SK-N-SH (cell line): ENCODE results near the gene MAP7D2. TPM values are rescaled to one million over a fixed set of nuclear protein-coding genes. Genes with fewer than 3 reads are reported as not detected.

Source experiments
- CTCF ChIA-PET: fragments of 300-600, 350-600 bp; formaldehyde crosslinking; extraction: SDS; loops from one replicate; lab custom pipeline; 2021; lab: Yijun Ruan, JAX
- POLR2A ChIA-PET: fragments of 350-600 bp; sonication (Branson Sonifier 250); formaldehyde crosslinking; extraction: SDS; loops from one replicate; lab custom pipeline; 2020; ENCODE audit warnings: antibody characterized with exemption, inconsistent platforms; lab: Yijun Ruan, JAX
- DNase-seq: peaks from one replicate; pipeline ENCODE4 v3.0.0; 2012
- H2AFZ ChIP-seq: fragments of 200-600 bp; sonication (generic); 2 replicates; pipeline ENCODE4 v1.8.1; 2016; ENCODE audit warnings: antibody characterized with exemption, mild to moderate bottlenecking, low read depth
- H3F3A ChIP-seq: fragments of 200-600 bp; sonication (generic); replicated peaks from 2 replicates; pipeline ENCODE3; 2016; ENCODE audit warnings: antibody characterized with exemption, mild to moderate bottlenecking; ENCODE audit not compliant: insufficient read depth
- H3K27ac ChIP-seq, 2 experiments: fragments of 200-500 bp in 1 of 2; fragments of 200-600 bp in 1 of 2; sonication (Bioruptor generic) in 1 of 2; sonication (generic), shearing (Covaris generic) in 1 of 2; 2 replicates each; pipeline versions ENCODE4 v1.5.1 to v1.6.1; 2014 to 2016; ENCODE audit warnings: low read depth in 2 of 2, inconsistent platforms in 1 of 2, low read length in 1 of 2, mild to moderate bottlenecking in 1 of 2, mixed read lengths in 1 of 2
- H3K27me3 ChIP-seq: fragments of 200-600 bp; sonication (generic), shearing (Covaris generic); 2 replicates; pipeline ENCODE4 v1.6.1; 2016; ENCODE audit warnings: mixed run types; ENCODE audit not compliant: insufficient read depth
- H3K36me3 ChIP-seq, 2 experiments: fragments of 200-500 bp in 1 of 2; fragments of 200-600 bp in 1 of 2; sonication (Bioruptor generic) in 1 of 2; sonication (generic) in 1 of 2; replicated peaks in 1 of 2; 2 replicates each; pipeline versions ENCODE3 to v1.5.1; 2014 to 2016; ENCODE audit warnings: low read length in 1 of 2, mild to moderate bottlenecking in 1 of 2; ENCODE audit not compliant: insufficient read depth in 2 of 2, control insufficient read depth in 1 of 2
- H3K4me1 ChIP-seq, 2 experiments: fragments of 200-500 bp in 1 of 2; fragments of 200-600 bp in 1 of 2; sonication (Bioruptor generic) in 1 of 2; sonication (generic), shearing (Covaris generic) in 1 of 2; 2 replicates each; pipeline versions ENCODE4 v1.5.1 to v1.6.1; 2014 to 2016; ENCODE audit warnings: low read depth in 1 of 2, low read length in 1 of 2, mixed run types in 1 of 2; ENCODE audit not compliant: insufficient read depth in 2 of 2, control insufficient read depth in 1 of 2
- H3K4me2 ChIP-seq: fragments of 200-600 bp; sonication (generic), shearing (Covaris generic); 2 replicates; pipeline ENCODE4 v1.6.1; 2017; ENCODE audit warnings: mixed run types
- H3K4me3 ChIP-seq, 2 experiments: fragments of 200-500 bp in 1 of 2; fragments of 200-600 bp in 1 of 2; sonication (Bioruptor generic) in 1 of 2; sonication (generic), shearing (Covaris generic) in 1 of 2; 2 replicates each; pipeline versions ENCODE4 v1.5.1 to v1.8.1; 2014 to 2016; ENCODE audit warnings: low read depth in 2 of 2, inconsistent platforms in 1 of 2, low read length in 1 of 2, mild to moderate bottlenecking in 1 of 2, mixed read lengths in 1 of 2, moderate library complexity in 1 of 2
- H3K79me2 ChIP-seq: fragments of 200-600 bp; sonication (generic); 2 replicates; pipeline ENCODE4 v1.8.1; 2017; ENCODE audit warnings: mild to moderate bottlenecking; ENCODE audit not compliant: insufficient read depth
- H3K9ac ChIP-seq: fragments of 200-600 bp; sonication (generic); 2 replicates; pipeline ENCODE4 v1.6.1; 2017; ENCODE audit warnings: mixed run types
- H3K9me2 ChIP-seq: fragments of 200-600 bp; sonication (generic); 2 replicates; pipeline ENCODE4 v1.6.1; 2017; ENCODE audit warnings: mixed run types
- H3K9me3 ChIP-seq: fragments of 200-600 bp; sonication (generic); 2 replicates; pipeline ENCODE4 v1.6.1; 2017; ENCODE audit warnings: mixed run types, mild to moderate bottlenecking, moderate library complexity
- H4K20me1 ChIP-seq: fragments of 200-600 bp; sonication (generic); 2 replicates; pipeline ENCODE4 v1.6.1; 2017; ENCODE audit warnings: mild to moderate bottlenecking, mixed run types; ENCODE audit not compliant: insufficient read depth
- CHD2 ChIP-seq: fragments of 150-350 bp; IDR thresholded peaks from 2 replicates; pipeline ENCODE4 v1.6.1; 2018; ENCODE audit warnings: low read length; ENCODE audit not compliant: partially characterized antibody
- ELF1 ChIP-seq: IDR thresholded peaks from 2 replicates; pipeline ENCODE4 v1.4.0; 2012
- EP300 ChIP-seq, 2 experiments: IDR thresholded peaks; 2 replicates each; pipeline versions ENCODE4 v1.4.0 to v1.6.1; 2012; ENCODE audit warnings: borderline replicate concordance in 1 of 2, low read depth in 1 of 2, low read length in 1 of 2
- EZH2phosphoT487 ChIP-seq: fragments of 200-600 bp; sonication (generic); IDR thresholded peaks from 2 replicates; pipeline ENCODE4 v1.6.1; 2017; ENCODE audit warnings: low read depth, mixed run types, mild to moderate bottlenecking, antibody characterized with exemption, moderate library complexity, borderline replicate concordance
- JUND ChIP-seq: IDR thresholded peaks from 2 replicates; pipeline ENCODE4 v1.4.0; 2012
- POLR2AphosphoS5 ChIP-seq: IDR thresholded peaks from 2 replicates; pipeline ENCODE4 v1.6.1; 2012; ENCODE audit warnings: low read depth, low read length
- RFX5 ChIP-seq: IDR thresholded peaks from 2 replicates; pipeline ENCODE4 v1.6.1; 2012; ENCODE audit warnings: mild to moderate bottlenecking, improper control_type of control experiment, low read length
- WGBS: methylation state at CpG from one replicate; pipeline ENCODE4 v1.1.6; 2017; ENCODE audit warnings: low lambda C conversion rate; 5-methylcytosine and 5-hydroxymethylcytosine counted together
- polyA plus RNA-seq, 3 experiments: library from polyadenylated mRNA; depleted of rRNA; stranded (reverse); fragments of >200 nt; gene quantifications; 2 replicates each; pipeline ENCODE4 v1.2.3, GENCODE V29; 2012
- TF ChIP-seq, protein P1 (sequence below): IDR thresholded peaks from 2 replicates; pipeline ENCODE4 v1.6.1; 2012; ENCODE audit warnings: mild to moderate bottlenecking, low read depth, low read length, moderate library complexity
- TF ChIP-seq, protein P2 (sequence below): fragments of 200-600 bp; sonication (generic); IDR thresholded peaks from 2 replicates; pipeline ENCODE4 v1.6.1; 2017; ENCODE audit warnings: antibody characterized with exemption, mild to moderate bottlenecking, moderate library complexity
- TF ChIP-seq, protein P3 (sequence below): fragments of 150-350 bp; IDR thresholded peaks from 2 replicates; pipeline ENCODE4 v1.6.1; 2017; ENCODE audit warnings: antibody characterized with exemption, low read length, low read depth, borderline replicate concordance

Gene MAP7D2
- polyA plus RNA-seq, 1 of the 3 experiments (the other 2 are of a cell fraction): 2.7 TPM

DNA sequence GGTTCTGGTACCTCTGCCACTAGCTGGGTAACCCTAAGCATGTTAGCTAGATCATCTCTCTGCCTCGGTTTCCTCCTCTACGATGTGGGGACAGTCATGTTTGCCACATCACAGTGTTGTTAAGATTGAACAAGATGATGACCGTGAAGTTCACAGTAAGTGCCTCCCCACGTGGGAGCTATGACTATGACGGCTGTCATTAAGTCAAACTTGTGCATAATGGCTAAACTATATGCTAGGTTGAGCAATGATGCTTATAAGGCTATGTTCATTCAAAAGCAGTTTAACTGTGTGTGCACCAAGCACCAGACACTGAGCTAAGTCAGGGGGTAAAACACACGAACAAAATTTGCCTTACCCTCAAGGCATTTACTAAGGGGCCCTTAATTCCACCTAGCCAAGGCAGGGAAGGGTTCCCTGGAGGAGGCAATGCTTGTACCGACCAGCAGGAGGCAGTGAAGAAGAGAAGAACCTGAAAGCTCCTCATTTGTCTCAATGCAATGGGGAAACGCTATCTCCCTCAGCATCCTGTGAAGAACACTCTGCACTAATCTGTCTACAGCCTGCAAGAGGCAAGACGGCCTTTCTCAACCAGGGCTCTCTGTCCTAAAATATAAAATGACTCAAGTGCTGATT is 52.9 kb downstream of the MAP7D2 start:
- Histone ChIP-seq H3K36me3 (no peaks in the 10 kb centered on the region), H2AFZ (no peak overlapping the region), H3K27ac (no peak overlapping the region), H3K9ac (no peak overlapping the region), H4K20me1 (no peaks in the 10 kb centered on the region), H3K9me2 (no peaks in the 10 kb centered on the region), H3F3A (peaks cover 4% of the 10 kb centered on the region), H3K27me3 (peaks cover 4% of the 10 kb centered on the region; the same call in 1 of the 2 replicates), H3K79me2 (no peaks in the 10 kb centered on the region), H3K4me2 (no peak overlapping the region), H3K9me3 (no peaks in the 10 kb centered on the region), H3K4me3 (no peak overlapping the region), H3K4me1 (peaks cover 9 to 11% of the 10 kb centered on the region in 2 experiments; a peak in 3 of 4 replicates)
- WGBS: 34% methylated on average over 8 of the region's 9 CpGs
- CTCF ChIA-PET: interaction anchor here (0.9 to 1.2 kb wide), 2 partner anchors 17 to 24 kb away, joined by 3 read pairs; no protein-coding TSS in a partner anchor
- TF ChIP-seq, protein P1, sequence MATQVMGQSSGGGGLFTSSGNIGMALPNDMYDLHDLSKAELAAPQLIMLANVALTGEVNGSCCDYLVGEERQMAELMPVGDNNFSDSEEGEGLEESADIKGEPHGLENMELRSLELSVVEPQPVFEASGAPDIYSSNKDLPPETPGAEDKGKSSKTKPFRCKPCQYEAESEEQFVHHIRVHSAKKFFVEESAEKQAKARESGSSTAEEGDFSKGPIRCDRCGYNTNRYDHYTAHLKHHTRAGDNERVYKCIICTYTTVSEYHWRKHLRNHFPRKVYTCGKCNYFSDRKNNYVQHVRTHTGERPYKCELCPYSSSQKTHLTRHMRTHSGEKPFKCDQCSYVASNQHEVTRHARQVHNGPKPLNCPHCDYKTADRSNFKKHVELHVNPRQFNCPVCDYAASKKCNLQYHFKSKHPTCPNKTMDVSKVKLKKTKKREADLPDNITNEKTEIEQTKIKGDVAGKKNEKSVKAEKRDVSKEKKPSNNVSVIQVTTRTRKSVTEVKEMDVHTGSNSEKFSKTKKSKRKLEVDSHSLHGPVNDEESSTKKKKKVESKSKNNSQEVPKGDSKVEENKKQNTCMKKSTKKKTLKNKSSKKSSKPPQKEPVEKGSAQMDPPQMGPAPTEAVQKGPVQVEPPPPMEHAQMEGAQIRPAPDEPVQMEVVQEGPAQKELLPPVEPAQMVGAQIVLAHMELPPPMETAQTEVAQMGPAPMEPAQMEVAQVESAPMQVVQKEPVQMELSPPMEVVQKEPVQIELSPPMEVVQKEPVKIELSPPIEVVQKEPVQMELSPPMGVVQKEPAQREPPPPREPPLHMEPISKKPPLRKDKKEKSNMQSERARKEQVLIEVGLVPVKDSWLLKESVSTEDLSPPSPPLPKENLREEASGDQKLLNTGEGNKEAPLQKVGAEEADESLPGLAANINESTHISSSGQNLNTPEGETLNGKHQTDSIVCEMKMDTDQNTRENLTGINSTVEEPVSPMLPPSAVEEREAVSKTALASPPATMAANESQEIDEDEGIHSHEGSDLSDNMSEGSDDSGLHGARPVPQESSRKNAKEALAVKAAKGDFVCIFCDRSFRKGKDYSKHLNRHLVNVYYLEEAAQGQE: no peak
- TF ChIP-seq, protein P2, sequence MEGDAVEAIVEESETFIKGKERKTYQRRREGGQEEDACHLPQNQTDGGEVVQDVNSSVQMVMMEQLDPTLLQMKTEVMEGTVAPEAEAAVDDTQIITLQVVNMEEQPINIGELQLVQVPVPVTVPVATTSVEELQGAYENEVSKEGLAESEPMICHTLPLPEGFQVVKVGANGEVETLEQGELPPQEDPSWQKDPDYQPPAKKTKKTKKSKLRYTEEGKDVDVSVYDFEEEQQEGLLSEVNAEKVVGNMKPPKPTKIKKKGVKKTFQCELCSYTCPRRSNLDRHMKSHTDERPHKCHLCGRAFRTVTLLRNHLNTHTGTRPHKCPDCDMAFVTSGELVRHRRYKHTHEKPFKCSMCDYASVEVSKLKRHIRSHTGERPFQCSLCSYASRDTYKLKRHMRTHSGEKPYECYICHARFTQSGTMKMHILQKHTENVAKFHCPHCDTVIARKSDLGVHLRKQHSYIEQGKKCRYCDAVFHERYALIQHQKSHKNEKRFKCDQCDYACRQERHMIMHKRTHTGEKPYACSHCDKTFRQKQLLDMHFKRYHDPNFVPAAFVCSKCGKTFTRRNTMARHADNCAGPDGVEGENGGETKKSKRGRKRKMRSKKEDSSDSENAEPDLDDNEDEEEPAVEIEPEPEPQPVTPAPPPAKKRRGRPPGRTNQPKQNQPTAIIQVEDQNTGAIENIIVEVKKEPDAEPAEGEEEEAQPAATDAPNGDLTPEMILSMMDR: peak; percentile 47; the same call in 1 of the 2 replicates
- no peak for DNase-seq
- POLR2A ChIA-PET: no interaction called here

DNA sequence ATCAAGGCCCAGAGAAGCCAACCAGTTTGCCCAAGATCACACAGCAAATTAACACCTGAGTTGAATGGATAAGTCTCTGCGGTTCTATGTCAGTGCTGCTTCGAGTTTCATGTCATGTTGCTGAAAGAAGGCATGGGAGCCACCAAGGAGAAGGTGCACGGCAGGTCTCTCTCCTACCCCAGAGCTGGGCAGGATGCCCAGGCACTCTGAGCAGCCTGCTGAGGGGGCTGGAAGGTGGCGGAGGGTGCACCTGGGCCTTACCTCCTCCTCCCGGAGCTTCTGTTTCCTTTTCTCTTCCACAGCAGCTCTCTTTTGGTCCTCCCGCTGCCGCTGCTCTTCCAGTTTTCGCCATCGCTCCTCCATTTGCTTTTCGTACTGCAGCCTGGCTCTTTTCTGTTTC is 53.6 kb downstream of the MAP7D2 start:
- DNase-seq: no peak
- Histone ChIP-seq H3K27ac (no peak overlapping the region), H3K36me3 (no peaks in the 10 kb centered on the region), H3K4me1 (peaks cover 8 to 9% of the 10 kb centered on the region in 2 experiments; a peak in 3 of 4 replicates), H2AFZ (no peak overlapping the region), H3K27me3 (peaks cover 4% of the 10 kb centered on the region; the same call in 1 of the 2 replicates), H3K9me2 (no peaks in the 10 kb centered on the region), H3K9ac (no peak overlapping the region), H3K4me3 (no peak overlapping the region), H4K20me1 (no peaks in the 10 kb centered on the region), H3K4me2 (no peak overlapping the region), H3K79me2 (no peaks in the 10 kb centered on the region), H3K9me3 (no peaks in the 10 kb centered on the region), H3F3A (peaks cover 4% of the 10 kb centered on the region)
- WGBS: 56% methylated on average over 10 of the region's 10 CpGs
- CTCF ChIA-PET: interaction anchor here (0.9 to 1.2 kb wide), 2 partner anchors 17 to 24 kb away, joined by 3 read pairs; no protein-coding TSS in a partner anchor
- no peak for TF ChIP-seq JUND
- TF ChIP-seq CHD2: no peak
- TF ChIP-seq EZH2phosphoT487: no peak
- no peak for TF ChIP-seq ELF1
- TF ChIP-seq, protein P3, sequence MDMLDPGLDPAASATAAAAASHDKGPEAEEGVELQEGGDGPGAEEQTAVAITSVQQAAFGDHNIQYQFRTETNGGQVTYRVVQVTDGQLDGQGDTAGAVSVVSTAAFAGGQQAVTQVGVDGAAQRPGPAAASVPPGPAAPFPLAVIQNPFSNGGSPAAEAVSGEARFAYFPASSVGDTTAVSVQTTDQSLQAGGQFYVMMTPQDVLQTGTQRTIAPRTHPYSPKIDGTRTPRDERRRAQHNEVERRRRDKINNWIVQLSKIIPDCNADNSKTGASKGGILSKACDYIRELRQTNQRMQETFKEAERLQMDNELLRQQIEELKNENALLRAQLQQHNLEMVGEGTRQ: no peak
- TF ChIP-seq POLR2AphosphoS5: no peak
- no peak for TF ChIP-seq EP300 (IDR thresholded peaks at IDR 0.05; ENCODE audit: borderline replicate concordance in 1 of 2, low read depth in 1 of 2, low read length in 1 of 2)
- TF ChIP-seq, protein P1: no peak
- TF ChIP-seq, protein P2: no peak
- no peak for TF ChIP-seq RFX5
- POLR2A ChIA-PET: no interaction called here
